GM18517 (cell line): Measurements from ENCODE around the gene ELK3.

Experiments used
- ATAC-seq: cut with Tn5 transposase; IDR thresholded peaks from one replicate; pipeline ENCODE4 v1.9.1; 2021; ENCODE audit warnings: mild to moderate bottlenecking, moderate library complexity; ENCODE audit not compliant: unreplicated experiment

The ELK3 gene

DNA sequence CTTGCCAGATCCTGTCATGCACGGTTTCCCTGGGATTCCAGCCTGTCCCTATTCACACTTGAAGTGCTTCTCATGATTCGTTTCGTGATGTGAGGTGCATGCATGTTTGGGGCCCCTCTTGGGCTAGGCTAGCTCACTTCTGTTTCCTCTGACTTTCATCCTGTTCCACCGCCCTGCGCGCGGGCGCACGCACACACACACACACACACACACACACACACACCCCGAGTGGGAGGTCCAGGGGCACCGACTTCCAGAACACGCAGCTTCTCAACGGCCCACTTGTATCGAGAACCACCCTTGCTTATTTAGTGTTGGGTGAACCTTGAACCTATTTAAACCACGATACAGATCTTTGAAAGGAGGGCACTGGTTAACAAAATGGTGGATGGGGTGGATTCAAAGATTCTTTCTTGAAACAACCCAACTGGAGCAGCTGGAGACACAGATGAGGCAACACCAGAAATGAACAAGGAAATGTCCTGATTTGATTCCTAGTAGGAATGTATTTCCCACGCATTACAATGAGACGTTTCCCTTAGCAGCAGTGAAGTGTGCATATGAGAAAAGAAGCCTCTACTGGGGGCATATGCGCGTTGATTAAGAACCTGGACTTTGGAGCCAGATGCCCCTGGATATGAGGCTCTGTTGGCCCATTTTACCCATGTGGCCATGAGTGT lies 16.3 kb downstream of the ELK3 start:
- no peak for ATAC-seq

DNA sequence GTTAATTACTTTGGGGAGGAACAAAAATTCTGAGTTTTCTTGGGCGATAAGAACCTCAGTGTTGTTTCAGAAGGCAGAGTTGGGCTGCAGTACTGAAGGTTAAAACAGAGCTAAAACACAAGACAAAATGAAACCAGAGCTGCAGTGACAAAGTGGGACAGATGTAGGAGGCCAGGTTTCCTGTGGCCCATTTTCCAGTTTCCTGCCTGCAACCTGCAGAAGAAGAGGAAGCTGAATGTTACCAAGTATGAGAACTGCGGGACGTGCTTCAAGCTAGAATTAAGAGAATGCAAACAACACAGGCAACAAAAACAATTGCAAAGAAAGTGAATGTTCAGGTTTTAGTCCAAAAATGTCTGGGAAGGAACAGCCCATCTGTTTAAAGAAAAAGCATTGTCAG lies 17.8 kb downstream of the ELK3 start:
- ATAC-seq = no peak

GRCh38 chr12:96212456-96213375 lies 18.5 kb downstream of the ELK3 start:
- no peak for ATAC-seq

DNA sequence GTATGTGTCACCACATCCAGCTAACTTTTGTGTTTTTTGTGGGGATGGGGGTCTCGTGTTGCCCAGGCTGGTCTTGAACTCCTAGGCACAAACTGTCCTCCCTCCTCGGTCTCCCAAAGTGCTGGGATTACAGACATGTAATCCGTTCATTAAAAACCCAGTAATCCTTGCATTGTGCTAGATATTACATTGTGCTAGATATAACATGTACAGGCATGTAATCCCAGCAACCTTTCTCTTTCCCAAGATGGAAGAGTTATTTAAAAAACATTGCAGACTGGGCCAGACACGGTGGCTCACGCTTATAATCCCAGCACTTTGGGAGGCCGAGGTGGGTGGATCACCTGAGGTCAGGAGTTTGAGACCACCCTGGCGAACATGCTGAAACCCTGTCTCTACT lies 19.7 kb downstream of the ELK3 start:
- ATAC-seq = no peak

GRCh38 chr12:96215919-96216273 lies 21.7 kb downstream of the ELK3 start:
- no peak for ATAC-seq

- ATAC-seq = no peak
Measured at GRCh38 chr12:96218989-96219678, 25.0 kb downstream of the ELK3 start.

DNA sequence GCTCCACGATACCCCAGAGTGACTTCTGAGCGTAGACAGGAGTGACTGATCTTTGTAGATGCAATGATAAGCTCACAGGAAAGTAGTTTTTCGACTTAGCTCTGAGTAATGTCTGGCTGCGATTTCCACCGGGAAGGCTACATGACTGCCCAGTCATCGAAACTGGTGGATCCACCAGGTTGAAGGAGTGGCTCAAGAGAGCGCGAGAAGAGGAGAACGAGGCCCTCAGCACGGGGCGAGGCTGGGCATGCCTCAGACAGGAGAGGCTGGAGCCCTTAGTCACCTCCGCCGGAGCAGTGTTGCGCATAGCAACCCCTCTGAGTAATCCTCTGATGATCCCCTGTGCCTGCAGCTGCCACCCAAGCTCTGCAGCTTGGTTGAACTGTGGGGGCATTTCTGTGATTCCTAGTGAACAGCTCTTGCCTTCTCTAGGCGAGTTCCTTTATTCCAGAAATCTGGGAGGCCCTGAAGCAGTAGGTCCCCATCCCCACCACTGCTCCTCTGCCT lies 25.6 kb downstream of the ELK3 start:
- ATAC-seq = no peak

DNA sequence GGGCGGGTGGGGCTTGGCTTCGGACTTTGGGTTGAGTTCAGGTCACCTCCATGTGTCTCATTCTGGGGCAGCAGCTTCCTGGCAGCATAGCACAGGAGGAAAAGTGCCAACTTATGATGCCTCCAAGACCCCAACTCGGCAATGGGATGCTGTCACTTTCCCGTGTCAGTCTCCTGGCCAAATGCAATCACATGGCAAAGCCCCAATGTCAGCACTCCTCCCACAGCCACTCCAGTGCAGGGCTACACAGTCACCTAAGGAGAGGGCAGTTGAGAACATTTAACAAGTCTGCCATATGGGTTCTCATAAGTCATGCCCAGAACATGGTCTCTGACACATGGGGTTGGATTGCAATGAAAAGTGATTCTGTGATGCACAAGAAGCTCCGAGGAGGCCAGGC lies 26.7 kb downstream of the ELK3 start:
- ATAC-seq = no peak

GRCh38 chr12:96221391-96221790 lies 27.2 kb downstream of the ELK3 start:
- ATAC-seq = no peak

DNA sequence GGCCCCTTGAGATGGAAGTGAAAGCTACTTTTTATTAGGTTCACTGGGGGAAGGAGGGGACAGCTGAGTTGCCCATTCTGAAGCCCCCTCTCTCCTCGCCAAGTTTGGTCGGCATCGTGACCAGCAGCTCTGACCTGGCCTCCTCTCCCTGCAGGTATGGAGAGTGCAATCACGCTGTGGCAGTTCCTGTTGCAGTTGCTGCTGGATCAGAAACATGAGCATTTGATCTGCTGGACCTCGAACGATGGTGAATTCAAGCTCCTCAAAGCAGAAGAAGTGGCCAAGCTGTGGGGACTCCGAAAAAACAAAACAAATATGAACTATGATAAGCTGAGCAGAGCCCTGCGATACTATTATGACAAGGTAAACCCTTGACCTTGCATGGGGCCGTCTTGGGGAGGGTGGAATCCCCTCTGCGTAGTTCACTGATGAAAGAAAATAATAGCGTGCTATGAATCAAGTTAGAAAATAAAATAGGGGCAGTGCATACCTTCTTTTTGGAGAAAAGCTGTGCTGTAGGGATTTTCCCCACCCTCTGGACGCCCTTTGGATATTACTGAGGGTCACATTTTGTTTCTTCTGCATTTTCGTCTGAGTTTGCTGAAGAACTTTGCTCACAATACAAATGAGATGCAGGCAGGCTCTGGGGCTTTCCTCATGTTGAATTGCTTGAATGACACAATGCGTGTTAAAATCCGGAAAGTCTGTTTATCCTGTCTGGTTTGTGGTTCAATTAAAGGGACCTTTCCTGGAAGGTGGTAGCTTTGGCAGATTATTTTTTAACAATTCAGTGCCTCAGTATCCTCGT lies 29.4 kb downstream of the ELK3 start:
- no peak for ATAC-seq

- no peak for ATAC-seq
Measured at GRCh38 chr12:96224219-96224615, 30.0 kb downstream of the ELK3 start.

DNA sequence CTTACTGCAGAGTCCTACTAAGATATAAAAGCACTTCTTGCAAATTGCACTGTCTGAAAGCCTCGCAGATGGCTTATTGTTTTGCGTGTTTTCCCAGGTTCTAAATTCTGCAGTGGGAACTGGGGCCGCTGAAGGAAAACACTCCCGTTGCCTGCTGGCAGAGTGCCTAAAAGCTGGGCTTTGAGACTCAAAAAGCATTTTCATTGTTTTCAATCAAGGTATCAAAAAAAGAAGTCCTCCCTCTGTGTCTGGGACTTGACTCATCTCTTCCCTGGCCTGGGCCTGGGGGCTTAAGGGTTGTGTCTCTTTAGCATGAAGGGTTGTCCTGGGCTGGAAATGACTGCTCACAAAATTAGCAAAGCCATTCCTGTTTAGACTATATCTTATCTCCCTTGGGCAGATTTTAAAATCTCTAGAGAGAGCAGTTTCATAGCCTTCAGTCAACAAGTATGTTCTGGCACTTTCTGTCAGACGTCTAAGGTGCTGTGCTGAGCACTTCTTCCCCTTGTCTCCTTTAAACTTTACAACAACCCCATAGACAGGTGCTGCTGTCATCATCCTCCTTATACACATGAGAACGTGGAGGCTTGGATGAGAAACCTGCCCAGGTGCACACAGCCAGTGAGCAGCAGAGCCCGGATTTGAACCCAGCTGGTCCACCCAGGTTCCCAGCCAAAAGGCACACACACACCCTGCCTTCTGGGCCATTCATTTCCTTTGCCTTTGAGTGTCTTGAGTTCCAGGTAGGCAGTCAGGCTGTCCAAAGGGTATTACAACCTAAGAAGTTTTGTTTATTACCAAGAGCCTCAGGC lies 31.1 kb downstream of the ELK3 start:
- ATAC-seq = no peak

DNA sequence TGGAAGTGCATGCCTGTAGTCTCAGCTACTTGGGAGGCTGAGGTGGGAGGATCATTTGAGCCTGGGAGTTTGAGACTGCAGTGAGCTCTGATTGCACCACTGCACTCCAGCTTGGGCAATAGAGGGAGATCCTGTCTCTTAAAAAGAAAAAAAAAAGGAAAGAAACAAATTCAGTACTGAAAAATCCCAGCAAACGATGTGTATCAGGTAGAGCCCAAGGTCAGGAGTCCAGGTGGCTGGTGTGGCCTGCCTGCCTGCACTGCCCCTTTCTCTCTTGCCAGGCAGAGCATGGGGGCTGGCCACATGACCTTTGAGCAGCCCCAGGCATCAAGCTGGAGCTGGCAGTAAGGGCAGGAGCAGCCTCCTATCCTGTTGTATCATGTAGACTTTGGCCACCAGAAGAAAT lies 31.8 kb downstream of the ELK3 start:
- ATAC-seq = no peak

DNA sequence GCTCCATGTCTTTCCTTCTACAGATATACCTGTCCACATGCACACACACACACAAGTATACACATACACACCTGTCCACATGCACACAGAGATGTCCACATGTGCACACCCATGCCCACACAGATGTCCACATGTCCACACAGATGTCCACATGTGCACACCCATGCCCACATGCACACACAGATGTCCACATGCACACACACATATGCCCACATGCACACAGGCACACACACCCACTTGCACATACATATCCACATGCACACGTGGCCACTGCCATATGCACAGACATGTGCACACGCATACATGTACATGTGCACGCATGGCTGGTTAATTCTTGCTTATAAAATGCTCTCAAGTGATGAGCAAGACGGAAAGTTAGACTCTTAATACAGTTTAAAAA lies 32.2 kb downstream of the ELK3 start:
- ATAC-seq = no peak

GRCh38 chr12:96226801-96227348 lies 32.7 kb downstream of the ELK3 start:
- no peak for ATAC-seq

DNA sequence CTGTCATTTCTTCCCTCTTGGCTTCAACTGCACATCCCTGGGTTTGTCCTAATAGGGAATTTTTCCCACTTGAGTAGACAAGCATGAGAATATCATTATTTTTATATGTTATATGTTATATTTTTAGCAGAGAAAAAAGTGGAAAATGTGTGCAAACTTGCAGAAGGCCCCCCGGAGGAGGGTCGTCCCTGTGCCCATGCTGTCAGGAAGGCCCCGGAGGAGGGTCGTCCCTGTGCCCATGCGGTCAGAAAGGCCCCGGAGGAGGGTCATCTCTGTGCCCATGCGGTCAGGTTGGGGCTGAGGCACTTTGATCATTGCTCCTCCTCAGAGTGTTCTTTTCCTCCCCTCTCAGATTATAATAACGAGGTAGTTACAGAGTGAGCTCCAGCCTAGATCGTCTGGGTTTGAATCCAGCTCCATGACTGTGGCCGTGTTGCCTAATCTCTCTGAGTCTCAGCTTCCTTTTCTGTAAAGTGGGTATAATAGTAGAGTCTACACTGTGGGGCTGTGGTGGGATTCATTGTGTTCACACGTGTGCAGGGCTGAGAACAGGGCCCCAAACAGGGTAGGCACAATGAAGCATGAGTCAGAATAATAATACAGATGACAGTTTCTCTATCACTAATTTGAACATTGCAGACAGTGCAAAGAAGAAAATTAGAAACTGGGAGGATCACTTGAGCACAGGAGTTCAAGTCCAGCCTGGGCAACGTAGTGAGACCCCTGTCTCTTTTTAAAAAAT lies 33.4 kb downstream of the ELK3 start:
- ATAC-seq = no peak

- no peak for ATAC-seq
Measured at GRCh38 chr12:96228566-96229248, 34.5 kb downstream of the ELK3 start.

- no peak for ATAC-seq
Measured at GRCh38 chr12:96230646-96231045, 36.5 kb downstream of the ELK3 start.
